GM11168 (cell line): ENCODE results near the gene CBLIF.
"Not testable (repeated sequence)": the region's sequence is repeated elsewhere in the genome, so short reads cannot be mapped to it uniquely, and the experiment has no call there.

ENCODE experiments used
- in situ Hi-C: fragments of 300-500 bp; cut with MboI; formaldehyde crosslinking; loops from one replicate; pipeline ENCODE4 v1.12.0; 2022; ENCODE audit warnings: low sequenced_read_pairs; ENCODE audit not compliant: unreplicated experiment

The CBLIF gene

GRCh38 chr11:59801981-59802638 is 43.2 kb downstream of the CBLIF start:
- in situ Hi-C loops: loop anchor here (5.0 kb wide), 1 partner anchor 45 kb away; the partner anchor contains the start of gene STX3

DNA sequence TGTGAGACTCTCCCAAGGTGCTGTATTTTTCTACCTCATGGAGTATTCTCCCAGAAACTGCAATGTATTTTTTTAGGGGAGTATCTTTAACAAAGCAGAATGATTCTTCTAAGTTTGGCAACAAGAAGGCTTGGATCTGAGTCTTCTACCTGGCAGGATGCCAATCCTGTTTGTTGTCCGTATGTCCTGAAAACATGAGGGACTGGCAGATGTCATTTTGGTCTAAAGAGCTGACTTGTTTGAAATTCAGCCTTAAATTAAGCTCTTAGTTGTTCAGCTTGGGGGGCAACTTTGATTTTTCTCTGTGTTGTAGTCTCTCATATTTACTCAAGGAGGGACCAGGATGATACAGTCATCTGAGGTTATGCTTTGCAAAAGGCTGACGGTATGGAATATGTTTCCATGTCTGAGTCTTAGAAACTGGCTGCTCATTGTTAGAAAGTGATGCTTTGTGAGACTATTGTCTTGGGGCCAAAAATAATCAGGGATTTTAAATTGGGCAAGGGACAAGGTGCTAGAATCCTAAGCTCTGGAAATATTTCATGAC is 44.1 kb downstream of the CBLIF start:
- in situ Hi-C loops: loop anchor here (5.0 kb wide), 1 partner anchor 44 kb away; the partner anchor contains the start of gene STX3

DNA sequence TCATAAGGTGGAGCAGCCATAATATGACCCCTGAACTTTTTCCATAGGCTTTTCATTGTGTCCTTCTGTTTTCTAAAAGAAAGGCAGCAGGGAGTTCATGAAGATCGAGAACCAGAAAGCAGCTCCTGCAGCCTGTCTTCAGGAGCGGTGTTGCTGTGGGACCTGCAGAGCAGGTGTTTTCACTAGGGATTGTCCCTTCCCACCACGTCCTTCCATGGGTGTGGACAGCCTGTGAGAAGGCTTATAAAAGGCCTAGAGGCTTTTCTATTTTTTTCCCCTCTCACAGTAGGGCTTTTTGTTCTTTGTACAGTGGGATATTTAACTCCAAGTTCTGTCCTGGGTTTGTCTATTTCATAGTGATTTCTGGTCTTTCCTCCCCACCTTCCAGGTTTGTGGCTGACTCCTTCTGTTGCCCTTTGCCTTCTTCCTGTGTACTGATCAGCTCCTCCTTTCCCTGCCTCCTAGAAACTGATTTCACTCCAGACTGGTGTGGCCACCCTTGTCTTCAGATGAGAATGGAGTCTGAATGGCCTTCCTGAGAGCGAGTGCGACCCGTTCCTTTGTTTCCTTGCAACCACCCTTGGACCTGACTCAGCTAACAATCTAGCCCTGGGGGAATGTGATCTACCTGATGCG is 44.8 kb downstream of the CBLIF start:
- in situ Hi-C loops: loop anchor here (5.0 kb wide), 1 partner anchor 43 kb away; the partner anchor contains the start of gene STX3

DNA sequence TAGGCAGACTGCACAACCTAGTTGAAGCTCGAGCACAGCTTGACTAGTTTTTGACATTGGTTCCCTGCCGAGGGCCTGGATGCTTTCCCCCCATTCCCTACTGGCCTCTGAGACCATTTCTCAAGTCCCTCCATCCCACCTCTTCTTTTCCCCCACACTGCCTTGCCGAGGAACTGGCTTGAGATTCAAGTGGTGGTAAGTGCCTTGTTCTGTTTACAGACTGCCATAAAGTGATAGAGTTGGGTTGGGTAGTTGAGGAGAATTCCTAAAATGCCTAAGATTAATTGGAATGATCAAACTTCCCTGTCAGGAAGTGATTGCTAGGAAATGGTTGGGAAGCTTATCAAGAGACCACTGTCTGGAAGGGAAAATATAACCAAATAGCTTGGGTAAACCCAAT is 50.9 kb downstream of the CBLIF start:
- in situ Hi-C loops: no loop called here

- in situ Hi-C loops: no loop called here
Measured at GRCh38 chr11:59792507-59792906, 52.8 kb downstream of the CBLIF start.

- in situ Hi-C loops: no loop called here
Measured at GRCh38 chr11:59791639-59792038, 53.7 kb downstream of the CBLIF start.

DNA sequence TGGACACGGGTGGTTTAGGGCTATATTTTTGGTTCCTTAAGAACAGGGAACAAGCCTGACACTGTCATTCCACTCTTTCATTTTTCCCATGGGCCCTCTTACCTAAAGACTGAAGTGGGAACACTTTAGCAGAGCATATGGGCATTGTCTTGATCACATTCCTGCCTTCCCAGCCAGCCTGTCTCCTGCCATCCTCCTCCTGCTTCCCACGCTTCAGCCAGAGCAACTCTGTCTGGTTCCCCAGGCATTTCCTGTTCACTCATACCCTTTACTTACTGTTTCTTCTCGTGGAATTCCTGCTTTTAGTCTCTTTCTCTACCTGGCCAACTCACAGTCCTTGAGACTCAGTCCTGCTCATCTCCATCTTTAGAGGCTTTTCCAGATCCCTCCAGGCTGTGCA is 57.5 kb downstream of the CBLIF start:
- in situ Hi-C loops: no loop called here

DNA sequence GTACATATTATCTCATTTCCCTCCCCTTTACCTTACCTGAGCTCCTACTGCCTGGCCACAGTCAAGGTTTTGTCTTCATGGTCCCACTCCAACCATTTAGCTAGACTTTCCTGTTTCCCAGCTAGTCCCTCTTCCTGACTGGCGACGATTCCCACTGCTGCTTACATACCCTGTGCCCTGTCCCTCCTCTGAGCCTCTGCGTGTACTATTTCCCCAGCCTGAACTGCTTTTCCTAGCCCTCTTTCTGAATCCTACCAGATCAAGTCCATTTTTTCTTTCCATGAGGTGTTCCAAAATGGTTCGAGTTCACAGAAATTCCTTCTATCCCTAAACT is 58.1 kb downstream of the CBLIF start:
- in situ Hi-C loops: no loop called here

GRCh38 chr11:59785818-59786217 is 59.5 kb downstream of the CBLIF start:
- in situ Hi-C loops: no loop called here

DNA sequence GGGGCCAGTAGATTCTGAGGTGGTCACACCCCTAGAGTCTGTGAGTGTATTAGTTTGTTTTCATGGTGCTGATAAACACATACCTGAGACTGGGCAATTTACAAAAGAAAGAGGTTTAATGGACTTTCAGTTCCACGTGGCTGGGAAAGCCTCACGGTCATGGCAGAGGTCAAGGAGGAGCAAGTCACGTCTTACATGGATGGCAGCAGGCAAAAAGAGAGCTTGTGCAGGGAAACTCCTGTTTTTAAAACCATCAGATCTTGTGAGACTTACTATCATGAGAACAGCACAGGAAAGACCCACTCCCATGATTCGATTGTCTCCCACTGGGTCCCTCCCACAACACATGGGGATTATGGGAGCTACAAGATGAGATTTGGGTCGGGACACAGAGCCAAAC is 60.9 kb downstream of the CBLIF start:
- in situ Hi-C loops: not testable (repeated sequence)

DNA sequence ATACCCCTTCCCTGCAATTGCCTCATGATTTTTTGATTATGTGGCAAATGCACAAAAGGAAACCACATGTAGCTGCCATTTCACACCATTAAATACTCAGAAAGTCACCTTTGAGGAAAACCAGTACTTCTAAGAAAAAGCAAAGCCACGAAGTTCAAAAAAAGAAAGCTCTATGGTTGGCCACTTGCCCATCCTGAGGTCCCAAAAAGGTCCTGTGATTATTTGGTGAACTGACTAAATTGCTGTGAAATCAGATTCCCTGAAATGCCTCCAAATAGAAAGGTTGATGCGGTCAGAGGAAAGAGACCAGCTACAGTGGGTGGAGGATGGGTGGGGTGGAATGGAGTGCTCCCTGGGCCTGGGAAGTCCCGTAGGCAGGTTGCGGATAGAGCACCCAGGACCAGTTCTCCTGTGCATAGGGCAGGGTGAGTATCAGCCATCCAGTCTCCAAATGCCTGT is 61.6 kb downstream of the CBLIF start:
- in situ Hi-C loops: no loop called here

GRCh38 chr11:59782080-59782479 is 63.2 kb downstream of the CBLIF start:
- in situ Hi-C loops: no loop called here

- in situ Hi-C loops: no loop called here
Measured at GRCh38 chr11:59779487-59779886, 65.8 kb downstream of the CBLIF start.
